K562 (cell line): ENCODE results near the gene METAP1D. TPM values are rescaled to one million over a fixed set of nuclear protein-coding genes. Genes with fewer than 3 reads are reported as not detected.
A peak's percentile ranks its signal among the peaks of the same experiment; 100 is the strongest.

Experiments
- ATAC-seq: fragments of 200-7000 bp; cut with Tn5 transposase; 3 replicates; pipeline ENCODE4 v1.9.1; 2020; ENCODE audit warnings: moderate library complexity
- BruUV-seq: library from RNA; stranded (reverse); fragments of 400-500 nt; replicated peaks from 2 replicates; lab custom pipeline; 2021; lab: Mats Ljungman, UMichigan
- CTCF ChIA-PET: fragments of 300-600 bp; formaldehyde crosslinking; extraction: SDS; loops from one replicate; lab custom pipeline; 2021; ENCODE audit warnings: low intra/inter-chr PET ratio; lab: Yijun Ruan, JAX
- POLR2A ChIA-PET: fragments of 300-600, 350-650 bp; sonication (Branson Sonifier 250); formaldehyde crosslinking; extraction: SDS; loops from one replicate; lab custom pipeline; 2021; ENCODE audit warnings: antibody characterized with exemption, inconsistent platforms; lab: Yijun Ruan, JAX
- DNase-seq, 4 experiments: peaks; one replicate each; pipeline versions ENCODE4 v3.0.0 to v3.0.0-alpha.2; 2011 to 2018; ENCODE audit warnings: low spot score in 3 of 4, mixed read lengths in 3 of 4; ENCODE audit errors: extremely low read depth in 1 of 4
- FAIRE-seq: peaks from 2 replicates; lab custom pipeline; 2011; peaks lifted over from hg19 to GRCh38; lab: Jason Lieb, UNC
- H2AFZ ChIP-seq: 2 replicates; pipeline ENCODE4 v1.6.0; 2011; ENCODE audit warnings: low read depth, low read length, control low read depth, inconsistent platforms
- H3K27ac ChIP-seq: fragments of 200-600 bp; 3 replicates; pipeline ENCODE4 v1.8.0; 2011; ENCODE audit warnings: low read depth, mild to moderate bottlenecking, control low read depth, inconsistent platforms, low read length, moderate library complexity, mixed read lengths; ENCODE audit errors: extremely low read depth
- H3K27me3 ChIP-seq, 2 experiments: fragments of 300-600 bp in 1 of 2; 2 replicates in 1 of 2; 3 replicates in 1 of 2; pipeline versions ENCODE4 v1.6.0 to v1.8.0; 2011; ENCODE audit warnings: inconsistent platforms in 2 of 2, low read length in 2 of 2, mild to moderate bottlenecking in 1 of 2, mixed read lengths in 1 of 2, moderate library complexity in 1 of 2; ENCODE audit not compliant: control insufficient read depth in 2 of 2, insufficient read depth in 2 of 2
- H3K36me3 ChIP-seq: fragments of 300-600 bp; 3 replicates; pipeline ENCODE4 v1.8.0; 2011; ENCODE audit warnings: mild to moderate bottlenecking, low read length, inconsistent platforms; ENCODE audit not compliant: control insufficient read depth, insufficient read depth
- H3K4me1 ChIP-seq, 2 experiments: fragments of 200-600 bp in 1 of 2; replicated peaks in 1 of 2; 2 replicates in 1 of 2; 3 replicates in 1 of 2; pipeline versions ENCODE4 v1.5.1 to v1.8.0; 2011; ENCODE audit warnings: inconsistent platforms in 2 of 2, low read length in 2 of 2, mild to moderate bottlenecking in 1 of 2, mixed read lengths in 1 of 2, moderate library complexity in 1 of 2; ENCODE audit not compliant: control insufficient read depth in 2 of 2, insufficient read depth in 2 of 2
- H3K4me2 ChIP-seq: 2 replicates; pipeline ENCODE4 v1.6.1; 2011; ENCODE audit warnings: low read length, control low read depth, inconsistent platforms, mixed read lengths; ENCODE audit not compliant: insufficient read depth
- H3K4me3 ChIP-seq: fragments of 200-600 bp; sonication (generic), shearing (Covaris generic); 2 replicates; pipeline ENCODE4 v1.5.1; 2016; ENCODE audit warnings: control low read depth, inconsistent platforms
- H3K79me2 ChIP-seq: fragments of 200-600 bp; 3 replicates; pipeline ENCODE4 v1.8.0; 2011; ENCODE audit warnings: low read length, inconsistent platforms; ENCODE audit not compliant: control insufficient read depth, insufficient read depth
- H3K9ac ChIP-seq, 2 experiments: 2 replicates each; pipeline versions ENCODE4 v1.6.0 to v1.6.1; 2011; ENCODE audit warnings: low read depth in 2 of 2, low read length in 2 of 2, control low read depth in 1 of 2, inconsistent platforms in 1 of 2, mild to moderate bottlenecking in 1 of 2, mixed read lengths in 1 of 2; ENCODE audit not compliant: insufficient read depth in 1 of 2
- H3K9me1 ChIP-seq: one replicate; pipeline ENCODE4 v1.6.0; 2011; ENCODE audit warnings: inconsistent platforms, mild to moderate bottlenecking, low read length, moderate library complexity; ENCODE audit not compliant: control insufficient read depth, insufficient read depth
- H3K9me3 ChIP-seq: replicated peaks from 2 replicates; pipeline ENCODE4 v1.5.1; 2011; ENCODE audit warnings: low read depth, low read length, inconsistent platforms; ENCODE audit not compliant: control insufficient read depth, insufficient read depth
- H4K20me1 ChIP-seq: replicated peaks from 2 replicates; pipeline ENCODE4 v1.6.1; 2011; ENCODE audit warnings: low read length, inconsistent platforms, mixed read lengths; ENCODE audit not compliant: control insufficient read depth, insufficient read depth
- CBFA2T3 ChIP-seq: fragments of 450-650 bp; IDR thresholded peaks from 2 replicates; pipeline ENCODE4 v1.6.1; 2017
- CEBPB ChIP-seq: fragments of 450-650 bp; IDR thresholded peaks from 2 replicates; pipeline ENCODE4 v1.6.1; 2016; ENCODE audit warnings: missing genetic modification characterization, missing compliant biosample characterization
- ERF ChIP-seq: fragments of 450-650 bp; formaldehyde crosslinking; IDR thresholded peaks from 2 replicates; pipeline ENCODE4 v1.4.0; 2020; ENCODE audit warnings: mild to moderate bottlenecking, mixed read lengths
- GATA2 ChIP-seq: sonication (generic); formaldehyde crosslinking; IDR thresholded peaks from 2 replicates; pipeline ENCODE4 v1.4.0; 2020; ENCODE audit warnings: mild to moderate bottlenecking, missing genetic modification reagents
- HDAC6 ChIP-seq: IDR thresholded peaks from 2 replicates; pipeline ENCODE4 v1.6.1; 2012; ENCODE audit warnings: low read depth, mild to moderate bottlenecking, control low read depth, inconsistent platforms, low read length, moderate library complexity
- L3MBTL2 ChIP-seq: fragments of 450-650 bp; IDR thresholded peaks from 2 replicates; pipeline ENCODE4 v1.6.1; 2016; ENCODE audit warnings: mild to moderate bottlenecking, moderate library complexity
- LARP7 ChIP-seq: fragments of 450-650 bp; IDR thresholded peaks from 2 replicates; pipeline ENCODE4 v1.6.1; 2016
- MAFF ChIP-seq: IDR thresholded peaks from 2 replicates; pipeline ENCODE4 v1.6.1; 2012; ENCODE audit warnings: low read length, improper control_type of control experiment
- MAFG ChIP-seq: fragments of 450-650 bp; conservative IDR thresholded peaks from 2 replicates; pipeline ENCODE4 v1.6.1; 2016; ENCODE audit warnings: missing genetic modification characterization, missing compliant biosample characterization
- MAFK ChIP-seq: IDR thresholded peaks from 2 replicates; pipeline ENCODE4 v1.6.1; 2011; ENCODE audit warnings: low read length, improper control_type of control experiment
- MTA3 ChIP-seq: fragments of 450-650 bp; formaldehyde crosslinking; IDR thresholded peaks from 2 replicates; pipeline ENCODE4 v1.6.1; 2017; ENCODE audit warnings: mild to moderate bottlenecking, borderline replicate concordance
- NFYB ChIP-seq: IDR thresholded peaks from 2 replicates; pipeline ENCODE4 v1.6.1; 2011; ENCODE audit warnings: mild to moderate bottlenecking, moderate library complexity; ENCODE audit not compliant: insufficient read length; ENCODE audit errors: extremely low read depth
- PML ChIP-seq: IDR thresholded peaks from 2 replicates; pipeline ENCODE4 v1.6.1; 2012; ENCODE audit warnings: low read length, inconsistent platforms
- POLR3A ChIP-seq: IDR thresholded peaks from 2 replicates; pipeline ENCODE4 v1.6.1; 2011; ENCODE audit warnings: borderline replicate concordance, mild to moderate bottlenecking, moderate library complexity; ENCODE audit not compliant: insufficient read length, insufficient read depth; ENCODE audit errors: extremely low read depth
- RB1 ChIP-seq: fragments of 450-650 bp; IDR thresholded peaks from 2 replicates; pipeline ENCODE4 v1.6.1; 2017; ENCODE audit warnings: low read depth, mild to moderate bottlenecking
- RBM17 ChIP-seq: fragments of 200-400 bp; formaldehyde crosslinking; IDR thresholded peaks from 2 replicates; pipeline ENCODE4 v1.6.1; 2017; ENCODE audit warnings: low read depth, mild to moderate bottlenecking, low read length, borderline replicate concordance
- TAL1 ChIP-seq: fragments of 450-650 bp; IDR thresholded peaks from 2 replicates; pipeline ENCODE4 v1.6.1; 2016; ENCODE audit warnings: mild to moderate bottlenecking
- TRIM24 ChIP-seq, 2 experiments: fragments of 450-650 bp; IDR thresholded peaks; 2 replicates each; pipeline ENCODE4 v1.6.1; 2016
- ZNF12 ChIP-seq: sonication (generic); formaldehyde crosslinking; IDR thresholded peaks from 2 replicates; pipeline ENCODE4 v1.4.0; 2020; ENCODE audit warnings: mild to moderate bottlenecking, missing genetic modification reagents
- ZNF316 ChIP-seq: fragments of 450-650 bp; IDR thresholded peaks from 2 replicates; pipeline ENCODE4 v1.6.1; 2016
- ZNF324 ChIP-seq: fragments of 250-450 bp; sonication (Bioruptor Pico); IDR thresholded peaks from 2 replicates; pipeline ENCODE4 v1.4.0; 2020; ENCODE audit warnings: mild to moderate bottlenecking
- ZNF766 ChIP-seq: fragments of 200-800 bp; sonication (Bioruptor generic); conservative IDR thresholded peaks from 2 replicates; pipeline ENCODE4 v1.6.1; 2016; ENCODE audit warnings: missing genetic modification characterization, missing compliant biosample characterization
- in situ Hi-C: fragments of 300-500 bp; cut with MboI; formaldehyde crosslinking; loops from 4 replicates; pipeline ENCODE4 v1.15.0; 2018; ENCODE audit warnings: inconsistent platforms, mixed read lengths
- intact Hi-C: fragments of 100-400 bp; cut with micrococcal nuclease; formaldehyde crosslinking; loops from 2 replicates; pipeline ENCODE4 v1.14.2; 2022
- polyA plus RNA-seq, 8 experiments: library from polyadenylated mRNA; depleted of rRNA in 4 of 8; stranded (reverse) in 5 of 8; unstranded in 3 of 8; fragments of >200 nt; fragmentation: Nextera tagmentation in 2 of 8; fragmentation: Illumina TruSeq in 1 of 8; extraction: Ambion mirVana in 2 of 8; extraction: Trizol in 1 of 8; gene quantifications; 2 replicates each; pipeline versions ENCODE4 v1.2.1 to v1.2.3, GENCODE V29; 2011 to 2014; ENCODE audit warnings: inconsistent platforms in 1 of 8, missing spikeins in 1 of 8
- total RNA-seq, 7 experiments: library from RNA; depleted of rRNA in 6 of 7; stranded (reverse); fragments of >200 nt in 6 of 7; fragmentation: Illumina TruSeq in 2 of 7; extraction: Trizol in 2 of 7; gene quantifications; 2 replicates each; pipeline versions ENCODE4 v1.2.1 to v1.2.3, GENCODE V29; 2011 to 2021; ENCODE audit warnings: low replicate concordance in 1 of 7
- TF ChIP-seq, protein P1 (sequence below): IDR thresholded peaks from 2 replicates; pipeline ENCODE4 v1.6.1; 2016; ENCODE audit warnings: missing genetic modification characterization, missing compliant biosample characterization
- TF ChIP-seq, protein P2 (sequence below): fragments of 450-650 bp; IDR thresholded peaks from 2 replicates; pipeline ENCODE4 v1.6.1; 2018; ENCODE audit warnings: mild to moderate bottlenecking, low read depth; ENCODE audit not compliant: partially characterized antibody

The METAP1D gene
- total and polyA plus RNA-seq, 9 of the 15 experiments (the other 6 are each of a cell fraction or from before 2014, with no cell fraction given), result 8.0 to 23.4 (median 15.7) TPM

DNA sequence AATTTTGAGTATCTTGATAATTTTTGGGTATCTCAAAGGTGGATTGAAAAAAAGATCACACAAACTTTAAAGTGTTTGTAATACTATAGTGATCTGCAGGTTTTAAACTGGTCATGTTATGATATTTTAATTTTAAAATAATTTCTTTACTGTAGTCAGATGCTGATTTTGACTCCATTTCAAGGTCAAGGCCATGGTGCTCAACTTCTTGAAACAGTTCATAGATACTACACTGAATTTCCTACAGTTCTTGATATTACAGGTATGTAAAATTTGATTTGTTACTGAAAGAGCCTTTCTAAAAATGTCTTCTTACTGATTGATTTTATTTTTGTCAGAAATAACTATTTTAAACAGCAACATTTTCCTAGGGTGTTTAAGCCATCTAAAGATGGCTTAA lies 33.1 kb upstream of the METAP1D start (continued):
- TF ChIP-seq, protein P1, sequence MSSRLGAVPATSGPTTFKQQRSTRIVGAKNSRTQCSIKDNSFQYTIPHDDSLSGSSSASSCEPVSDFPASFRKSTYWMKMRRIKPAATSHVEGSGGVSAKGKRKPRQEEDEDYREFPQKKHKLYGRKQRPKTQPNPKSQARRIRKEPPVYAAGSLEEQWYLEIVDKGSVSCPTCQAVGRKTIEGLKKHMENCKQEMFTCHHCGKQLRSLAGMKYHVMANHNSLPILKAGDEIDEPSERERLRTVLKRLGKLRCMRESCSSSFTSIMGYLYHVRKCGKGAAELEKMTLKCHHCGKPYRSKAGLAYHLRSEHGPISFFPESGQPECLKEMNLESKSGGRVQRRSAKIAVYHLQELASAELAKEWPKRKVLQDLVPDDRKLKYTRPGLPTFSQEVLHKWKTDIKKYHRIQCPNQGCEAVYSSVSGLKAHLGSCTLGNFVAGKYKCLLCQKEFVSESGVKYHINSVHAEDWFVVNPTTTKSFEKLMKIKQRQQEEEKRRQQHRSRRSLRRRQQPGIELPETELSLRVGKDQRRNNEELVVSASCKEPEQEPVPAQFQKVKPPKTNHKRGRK (tag), result no peak
- no peak for TF ChIP-seq ERF
- TF ChIP-seq PML, result no peak
- no peak for TF ChIP-seq ZNF766 (CRISPR knock-in tag)
- TF ChIP-seq, protein P2, sequence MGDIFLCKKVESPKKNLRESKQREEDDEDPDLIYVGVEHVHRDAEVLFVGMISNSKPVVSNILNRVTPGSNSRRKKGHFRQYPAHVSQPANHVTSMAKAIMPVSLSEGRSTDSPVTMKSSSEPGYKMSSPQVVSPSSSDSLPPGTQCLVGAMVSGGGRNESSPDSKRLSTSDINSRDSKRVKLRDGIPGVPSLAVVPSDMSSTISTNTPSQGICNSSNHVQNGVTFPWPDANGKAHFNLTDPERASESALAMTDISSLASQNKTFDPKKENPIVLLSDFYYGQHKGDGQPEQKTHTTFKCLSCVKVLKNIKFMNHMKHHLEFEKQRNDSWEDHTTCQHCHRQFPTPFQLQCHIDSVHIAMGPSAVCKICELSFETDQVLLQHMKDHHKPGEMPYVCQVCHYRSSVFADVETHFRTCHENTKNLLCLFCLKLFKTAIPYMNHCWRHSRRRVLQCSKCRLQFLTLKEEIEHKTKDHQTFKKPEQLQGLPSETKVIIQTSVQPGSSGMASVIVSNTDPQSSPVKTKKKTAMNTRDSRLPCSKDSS, result no peak
- TF ChIP-seq NFYB, result no peak
- TF ChIP-seq, all 486 proteins: peak for 0

DNA sequence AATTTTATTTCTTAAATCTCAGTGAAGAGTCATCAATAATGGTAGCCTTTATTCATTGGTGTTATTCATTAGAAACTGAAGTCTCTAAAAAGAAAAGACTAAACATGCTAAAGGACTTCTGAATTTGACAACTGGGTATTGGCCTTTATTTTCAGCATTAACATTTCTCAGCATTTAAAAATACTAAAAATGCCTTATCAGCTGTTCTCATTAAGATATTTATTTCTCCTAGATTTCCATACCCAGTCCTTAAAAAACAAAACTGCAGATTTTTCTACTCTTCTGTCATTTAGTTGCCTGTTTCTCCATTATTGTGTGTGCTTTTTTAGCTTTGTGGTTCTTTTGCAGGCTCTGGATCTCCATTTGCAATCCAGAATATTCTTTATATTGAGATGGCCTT lies 31.2 kb upstream of the METAP1D start:
- no peaks in the 10 kb centered on the region for H4K20me1 ChIP-seq
- no TSS peak for BruUV-seq
- no peaks in the 10 kb centered on the region for H3K27me3 ChIP-seq
- no peak overlapping the region for H3K4me3 ChIP-seq
- ChIA-PET CTCF (no interaction called here), POLR2A (interaction anchor here (2.7 kb wide), 1 partner anchor 9 kb away, joined by 10 read pairs; no protein-coding TSS in a partner anchor)
- H3K36me3 ChIP-seq, result peaks cover 69% of the 10 kb centered on the region
- H2AFZ ChIP-seq, result no peak overlapping the region
- FAIRE-seq (peak; percentile 46), DNase-seq (no peak), ATAC-seq (no peak)
- peaks cover 3% of the 10 kb centered on the region; the same call in 1 of the 3 replicates for H3K79me2 ChIP-seq
- intact Hi-C loops (no loop called here), in situ Hi-C loops (no loop called here)
- no peaks in the 10 kb centered on the region for H3K4me1 ChIP-seq
- no peak overlapping the region for H3K9ac ChIP-seq
- no peak overlapping the region for H3K27ac ChIP-seq
- H3K4me2 ChIP-seq, result no peak overlapping the region
- no peaks in the 10 kb centered on the region for H3K9me3 ChIP-seq
- H3K9me1 ChIP-seq, result no peaks in the 10 kb centered on the region
- TF ChIP-seq TAL1 (no peak), GATA2 (CRISPR knock-in tag) (no peak), CEBPB (tag) (no peak), HDAC6 (no peak), ZNF12 (CRISPR knock-in tag) (no peak), CBFA2T3 (no peak), POLR3A (no peak), ZNF324 (no peak), LARP7 (no peak), RBM17 (no peak), MTA3 (no peak), L3MBTL2 (no peak), MAFF (peak; percentile 54; the same call in 1 of the 2 replicates), MAFG (tag) (peak; percentile 68), PML (no peak), RB1 (no peak), TRIM24 (IDR thresholded peaks at IDR 0.05) (no peak), MAFK (peak; percentile 67), ZNF316 (peak; percentile 90)
